GM19395 (cell line): ENCODE results near the gene TMPRSS11B.
"Not testable (repeated sequence)": the region's sequence is repeated elsewhere in the genome, so short reads cannot be mapped to it uniquely, and the experiment has no call there.

Experiments used
- ATAC-seq: cut with Tn5 transposase; IDR thresholded peaks from one replicate; pipeline ENCODE4 v1.9.1; 2021; ENCODE audit warnings: mild to moderate bottlenecking, moderate library complexity; ENCODE audit not compliant: unreplicated experiment

The TMPRSS11B gene

GRCh38 chr4:68245594-68245993 lies at the start of gene TMPRSS11B:
TMPRSS11B (minus strand) TSS chr4:68245694; CDS start chr4:68245558, 136 bp downstream.
- ATAC-seq, result no peak

GRCh38 chr4:68291256-68291655 lies 45.8 kb upstream of the TMPRSS11B start:
- no peak for ATAC-seq

GRCh38 chr4:68288393-68288740 lies 42.9 kb upstream of the TMPRSS11B start:
- ATAC-seq, result no peak

- no peak for ATAC-seq
Measured at GRCh38 chr4:68287704-68288392, 42.4 kb upstream of the TMPRSS11B start.

GRCh38 chr4:68283714-68284113 lies 38.2 kb upstream of the TMPRSS11B start:
- ATAC-seq, result no peak

GRCh38 chr4:68283095-68283494 lies 37.6 kb upstream of the TMPRSS11B start:
- no peak for ATAC-seq

GRCh38 chr4:68281796-68282740 lies 36.6 kb upstream of the TMPRSS11B start:
- not testable (repeated sequence) for ATAC-seq

- ATAC-seq, result no peak
Measured at GRCh38 chr4:68278029-68278428, 32.5 kb upstream of the TMPRSS11B start.

GRCh38 chr4:68277627-68278026 lies 32.1 kb upstream of the TMPRSS11B start:
- ATAC-seq, result no peak

- ATAC-seq, result peak; percentile 39
Measured at GRCh38 chr4:68272860-68273259, 27.4 kb upstream of the TMPRSS11B start.

GRCh38 chr4:68272380-68272779 lies 26.9 kb upstream of the TMPRSS11B start:
- peak; percentile 67 for ATAC-seq

GRCh38 chr4:68271851-68272357 lies 26.4 kb upstream of the TMPRSS11B start:
- peak; percentile 78 for ATAC-seq

- no peak for ATAC-seq
Measured at GRCh38 chr4:68267433-68267944, 22.0 kb upstream of the TMPRSS11B start.

GRCh38 chr4:68264875-68265565 lies 19.5 kb upstream of the TMPRSS11B start:
- no peak for ATAC-seq

- no peak for ATAC-seq
Measured at GRCh38 chr4:68259191-68259590, 13.7 kb upstream of the TMPRSS11B start.

- no peak for ATAC-seq
Measured at GRCh38 chr4:68257719-68258118, 12.2 kb upstream of the TMPRSS11B start.

GRCh38 chr4:68256284-68256683 lies 10.8 kb upstream of the TMPRSS11B start:
- ATAC-seq, result no peak

- no peak for ATAC-seq
Measured at GRCh38 chr4:68250151-68250930, 4.8 kb upstream of the TMPRSS11B start.

GRCh38 chr4:68249434-68249833 lies 3.9 kb upstream of the TMPRSS11B start:
- ATAC-seq, result peak; percentile 90

- no peak for ATAC-seq
Measured at GRCh38 chr4:68240620-68241019, 4.9 kb downstream of the TMPRSS11B start.
